CD14-positive monocyte (primary cell): ENCODE measurements around the gene EPS8L1. TPM values are rescaled to one million over a fixed set of nuclear protein-coding genes. Genes with fewer than 3 reads are reported as not detected.

Experiments used
- DNase-seq, 3 donors: peaks; one replicate each; pipeline ENCODE4 v3.0.0-alpha.2; 2011 to 2022
- H2AFZ ChIP-seq: 2 replicates; pipeline ENCODE4 v1.6.0; 2012; ENCODE audit warnings: mild to moderate bottlenecking, low read depth, low read length, inconsistent platforms; ENCODE audit not compliant: insufficient read depth, poor library complexity, severe bottlenecking
- H3K27ac ChIP-seq, 2 donors: 1 replicate in 1 of 2; 2 replicates in 1 of 2; pipeline ENCODE4 v1.5.1; 2012 to 2013; ENCODE audit warnings: low read length in 2 of 2, control low read depth in 1 of 2, inconsistent platforms in 1 of 2, low read depth in 1 of 2, mild to moderate bottlenecking in 1 of 2
- H3K27me3 ChIP-seq, 2 donors: one replicate each; pipeline versions ENCODE4 v1.6.0 to v1.6.1; 2011 to 2013; ENCODE audit warnings: low read length in 2 of 2; ENCODE audit not compliant: control insufficient read depth in 2 of 2, insufficient read depth in 2 of 2
- H3K36me3 ChIP-seq, 2 donors: replicated peaks in 1 of 2; 1 replicate in 1 of 2; 2 replicates in 1 of 2; pipeline versions ENCODE4 v1.5.1 to v1.6.1; 2012 to 2013; ENCODE audit warnings: low read length in 2 of 2, control low read depth in 1 of 2, inconsistent platforms in 1 of 2, mild to moderate bottlenecking in 1 of 2; ENCODE audit not compliant: insufficient read depth in 2 of 2, control insufficient read depth in 1 of 2
- H3K4me1 ChIP-seq, 2 donors: 1 replicate in 1 of 2; 2 replicates in 1 of 2; pipeline versions ENCODE4 v1.5.1 to v1.6.1; 2012 to 2013; ENCODE audit warnings: low read length in 2 of 2, control low read depth in 1 of 2, inconsistent platforms in 1 of 2, mild to moderate bottlenecking in 1 of 2, moderate library complexity in 1 of 2; ENCODE audit not compliant: insufficient read depth in 2 of 2, control insufficient read depth in 1 of 2
- H3K4me2 ChIP-seq: replicated peaks from 2 replicates; pipeline ENCODE3; 2012; ENCODE audit warnings: low read length, moderate library complexity, mild to moderate bottlenecking; ENCODE audit not compliant: poor library complexity, severe bottlenecking; ENCODE audit errors: extremely low read depth
- H3K4me3 ChIP-seq, 3 experiments: fragments of 200-600 bp in 1 of 3; sonication (generic) in 1 of 3; replicated peaks in 1 of 3; 1 replicate in 2 of 3; 2 replicates in 1 of 3; pipeline ENCODE4 v1.5.1; 2011 to 2013; ENCODE audit warnings: low read length in 3 of 3, mild to moderate bottlenecking in 3 of 3, control low read depth in 2 of 3, low read depth in 2 of 3, inconsistent platforms in 1 of 3, moderate library complexity in 1 of 3
- H3K79me2 ChIP-seq: 2 replicates; pipeline ENCODE4 v1.6.0; 2012; ENCODE audit warnings: mild to moderate bottlenecking, control low read depth, inconsistent platforms, low read length, moderate library complexity; ENCODE audit not compliant: insufficient read depth
- H3K9ac ChIP-seq: 2 replicates; pipeline ENCODE4 v1.6.0; 2017; ENCODE audit warnings: low read length, mild to moderate bottlenecking; ENCODE audit not compliant: insufficient read depth, poor library complexity, severe bottlenecking
- H3K9me3 ChIP-seq, 2 donors: replicated peaks in 1 of 2; 1 replicate in 1 of 2; 2 replicates in 1 of 2; pipeline versions ENCODE4 v1.5.1 to v1.6.1; 2012 to 2013; ENCODE audit warnings: low read length in 2 of 2, control low read depth in 1 of 2; ENCODE audit not compliant: control insufficient read depth in 1 of 2, insufficient read depth in 1 of 2
- H4K20me1 ChIP-seq: 2 replicates; pipeline ENCODE4 v1.6.0; 2012; ENCODE audit warnings: mild to moderate bottlenecking, low read length, control low read depth, moderate library complexity; ENCODE audit not compliant: insufficient read depth
- H3K27ac Mint-ChIP-seq, 7 donors: one replicate each; pipeline ENCODE4 v1.8.0; 2020; ENCODE audit warnings: mild to moderate bottlenecking in 7 of 7, mixed read lengths in 7 of 7, moderate library complexity in 6 of 7, inconsistent platforms in 2 of 7
- H3K27me3 Mint-ChIP-seq, 3 donors: one replicate each; pipeline ENCODE4 v1.8.0; 2021 to 2022; ENCODE audit warnings: low read depth in 3 of 3, mild to moderate bottlenecking in 3 of 3, mixed read lengths in 3 of 3, moderate library complexity in 3 of 3, inconsistent platforms in 1 of 3
- H3K36me3 Mint-ChIP-seq, 2 donors: one replicate each; pipeline ENCODE4 v1.8.0; 2020; ENCODE audit warnings: mixed read lengths in 2 of 2, inconsistent platforms in 1 of 2, mild to moderate bottlenecking in 1 of 2
- H3K4me1 Mint-ChIP-seq: one replicate; pipeline ENCODE4 v1.8.0; 2020; ENCODE audit warnings: mild to moderate bottlenecking, mixed read lengths
- H3K4me3 Mint-ChIP-seq, 2 donors: one replicate each; pipeline ENCODE4 v1.8.0; 2020; ENCODE audit warnings: mild to moderate bottlenecking in 2 of 2, mixed read lengths in 2 of 2, moderate library complexity in 1 of 2
- H3K9me3 Mint-ChIP-seq, 7 donors: one replicate each; pipeline ENCODE4 v1.8.0; 2020 to 2022; ENCODE audit warnings: mixed read lengths in 7 of 7, mild to moderate bottlenecking in 6 of 7, moderate library complexity in 6 of 7, inconsistent platforms in 2 of 7
- WGBS: methylation state at CpG from one replicate; pipeline ENCODE4 v1.1.5; 2013; ENCODE audit warnings: missing lambda C conversion rate; ENCODE audit not compliant: insufficient coverage; 5-methylcytosine and 5-hydroxymethylcytosine counted together
- intact Hi-C, 2 donors: fragments of 100-400 bp; cut with micrococcal nuclease; formaldehyde crosslinking; loops; one replicate each; pipeline versions ENCODE4 v1.15.0 to v1.15.1; 2023
- polyA plus RNA-seq, 3 donors: library from polyadenylated mRNA; depleted of rRNA in 1 of 3; unstranded in 2 of 3; stranded (reverse) in 1 of 3; fragments of 300-500 nt in 2 of 3; fragments of >200 nt in 1 of 3; fragmentation: Illumina TruSeq in 2 of 3; gene quantifications; 1 replicate in 2 of 3; 2 replicates in 1 of 3; pipeline ENCODE4 v1.2.3, GENCODE V29; 2012 to 2021
- TF ChIP-seq, protein P1 (sequence below): fragments of 200-600 bp; IDR thresholded peaks from one replicate; pipeline ENCODE4 v1.8.0; 2022; ENCODE audit warnings: antibody characterized with exemption, mild to moderate bottlenecking

Gene EPS8L1
- polyA plus RNA-seq, 3 donors: 1.5 to 5.0 (median 1.8) TPM

DNA sequence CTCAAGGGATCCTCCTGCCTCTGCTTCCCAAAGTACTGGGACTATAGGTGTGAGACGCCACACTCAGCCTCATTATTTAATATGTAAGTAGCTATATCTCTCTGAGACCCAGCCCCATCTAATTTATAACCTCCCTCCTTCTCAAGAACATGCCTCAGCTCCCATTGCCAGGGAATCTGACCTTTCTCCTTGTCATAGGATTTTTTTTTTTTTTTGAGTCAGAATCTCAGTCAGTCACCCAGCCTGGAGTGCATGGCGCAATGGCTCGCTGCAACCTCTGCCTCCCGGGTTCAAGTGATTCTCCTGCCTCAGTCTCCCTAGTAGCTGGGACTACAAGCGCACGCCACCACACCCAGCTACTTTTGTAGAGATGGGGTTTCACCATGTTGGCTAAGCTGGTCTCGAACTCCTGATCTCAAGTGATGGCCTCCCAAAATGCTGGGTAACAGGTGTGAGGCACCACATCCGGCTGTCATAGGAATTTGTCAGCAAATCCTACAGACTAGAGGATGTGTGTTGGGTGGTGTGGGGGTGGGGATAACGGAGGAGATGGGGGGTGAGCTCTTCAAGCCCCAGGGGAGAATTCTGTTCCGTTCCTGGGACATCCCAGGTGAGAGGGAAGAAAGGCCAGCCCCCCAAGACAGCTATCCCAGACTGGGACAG lies 5.1 kb upstream of the EPS8L1 start:
- Histone ChIP-seq H2AFZ (no peak overlapping the region), H4K20me1 (no peaks in the 10 kb centered on the region), H3K9ac (no peak overlapping the region), H3K27ac (no peak overlapping the region), H3K4me2 (no peak overlapping the region), H3K4me3 (no peak overlapping the region), H3K9me3 (peaks cover 6 to 7% of the 10 kb centered on the region in 2 donors), H3K79me2 (no peaks in the 10 kb centered on the region), H3K27me3 (peaks cover 17 to 51% of the 10 kb centered on the region in 2 donors), H3K4me1 (peaks cover 14 to 16% of the 10 kb centered on the region in 2 donors), H3K36me3 (no peaks in the 10 kb centered on the region)
- H3K27ac Mint-ChIP-seq: no peak overlapping the region
- peaks cover 25% of the 10 kb centered on the region for H3K4me1 Mint-ChIP-seq
- no peak for DNase-seq
- H3K27me3 Mint-ChIP-seq: peaks cover 63 to 82% (median 69%) of the 10 kb centered on the region in 3 donors
- H3K36me3 Mint-ChIP-seq: peaks cover 2 to 5% of the 10 kb centered on the region in 2 donors
- TF ChIP-seq, protein P1, sequence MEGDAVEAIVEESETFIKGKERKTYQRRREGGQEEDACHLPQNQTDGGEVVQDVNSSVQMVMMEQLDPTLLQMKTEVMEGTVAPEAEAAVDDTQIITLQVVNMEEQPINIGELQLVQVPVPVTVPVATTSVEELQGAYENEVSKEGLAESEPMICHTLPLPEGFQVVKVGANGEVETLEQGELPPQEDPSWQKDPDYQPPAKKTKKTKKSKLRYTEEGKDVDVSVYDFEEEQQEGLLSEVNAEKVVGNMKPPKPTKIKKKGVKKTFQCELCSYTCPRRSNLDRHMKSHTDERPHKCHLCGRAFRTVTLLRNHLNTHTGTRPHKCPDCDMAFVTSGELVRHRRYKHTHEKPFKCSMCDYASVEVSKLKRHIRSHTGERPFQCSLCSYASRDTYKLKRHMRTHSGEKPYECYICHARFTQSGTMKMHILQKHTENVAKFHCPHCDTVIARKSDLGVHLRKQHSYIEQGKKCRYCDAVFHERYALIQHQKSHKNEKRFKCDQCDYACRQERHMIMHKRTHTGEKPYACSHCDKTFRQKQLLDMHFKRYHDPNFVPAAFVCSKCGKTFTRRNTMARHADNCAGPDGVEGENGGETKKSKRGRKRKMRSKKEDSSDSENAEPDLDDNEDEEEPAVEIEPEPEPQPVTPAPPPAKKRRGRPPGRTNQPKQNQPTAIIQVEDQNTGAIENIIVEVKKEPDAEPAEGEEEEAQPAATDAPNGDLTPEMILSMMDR: no peak
- peak overlapping the region in 1 of 2 donors; percentile 67 for H3K4me3 Mint-ChIP-seq
- WGBS: 85% methylated on average over 2 of the region's 10 CpGs
- peaks cover 4 to 39% (median 22%) of the 10 kb centered on the region in 7 donors for H3K9me3 Mint-ChIP-seq
- intact Hi-C loops: no loop called here

DNA sequence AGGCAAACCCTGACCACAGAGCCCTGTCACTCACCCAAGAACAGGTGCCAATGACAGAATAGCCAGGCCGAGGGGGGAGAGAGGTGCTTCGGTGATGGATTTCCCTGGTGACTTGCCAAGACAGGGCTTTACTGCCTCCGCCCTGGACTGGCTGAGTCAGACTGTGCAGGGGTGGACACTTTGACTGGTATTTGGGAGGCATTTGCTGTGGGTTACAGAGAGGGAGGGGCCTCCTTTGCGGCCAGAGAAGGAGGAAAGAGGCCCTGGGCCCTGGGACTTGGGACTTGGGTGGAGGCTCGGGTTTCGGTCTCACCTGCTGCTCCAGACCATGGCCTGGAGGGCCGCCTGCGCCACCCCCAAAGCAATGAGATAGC lies 4.6 kb upstream of the EPS8L1 start:
- Histone ChIP-seq H3K27ac (no peak overlapping the region), H3K9me3 (peaks cover 6 to 7% of the 10 kb centered on the region in 2 donors), H4K20me1 (no peaks in the 10 kb centered on the region), H2AFZ (no peak overlapping the region), H3K27me3 (peaks cover 17 to 50% of the 10 kb centered on the region in 2 donors), H3K4me3 (no peak overlapping the region), H3K79me2 (no peaks in the 10 kb centered on the region), H3K36me3 (no peaks in the 10 kb centered on the region), H3K4me2 (no peak overlapping the region), H3K9ac (no peak overlapping the region), H3K4me1 (peaks cover 20 to 21% of the 10 kb centered on the region in 2 donors)
- peaks cover 2 to 5% of the 10 kb centered on the region in 2 donors for H3K36me3 Mint-ChIP-seq
- intact Hi-C loops: no loop called here
- DNase-seq: peak in 1 of 3 donors; percentile 23
- no peak overlapping the region for H3K4me3 Mint-ChIP-seq
- H3K27ac Mint-ChIP-seq: no peak overlapping the region
- TF ChIP-seq, protein P1: no peak
- peaks cover 60 to 80% (median 65%) of the 10 kb centered on the region in 3 donors for H3K27me3 Mint-ChIP-seq
- peaks cover 4 to 39% (median 22%) of the 10 kb centered on the region in 7 donors for H3K9me3 Mint-ChIP-seq
- WGBS: 66% methylated on average over 6 of the region's 8 CpGs
- H3K4me1 Mint-ChIP-seq: peaks cover 29% of the 10 kb centered on the region
